Peyer's patch (tissue), 4 donors: ENCODE measurements around the gene PTPN13. TPM values are rescaled to one million over a fixed set of nuclear protein-coding genes. Genes with fewer than 3 reads are reported as not detected.

Experiments used
- DNase-seq, 3 donors: peaks; one replicate each; pipeline ENCODE4 v3.0.0-alpha.2; 2017 to 2019
- H3K27ac ChIP-seq, 4 donors: fragments of 200-600 bp; sonication (generic); one replicate each; pipeline ENCODE4 v1.5.1; 2016 to 2019
- H3K27me3 ChIP-seq, 2 donors: fragments of 200-600 bp; sonication (generic); one replicate each; pipeline ENCODE4 v1.5.1; 2019
- H3K36me3 ChIP-seq, 3 donors: fragments of 200-600 bp; sonication (generic); one replicate each; pipeline ENCODE4 v1.5.1; 2016 to 2019
- H3K4me1 ChIP-seq, 4 donors: fragments of 200-600 bp; sonication (generic); one replicate each; pipeline ENCODE4 v1.5.1; 2016 to 2019
- H3K4me3 ChIP-seq, 4 donors: fragments of 200-600 bp; sonication (generic); 1 replicate in 3 of 4; 2 replicates in 1 of 4; pipeline ENCODE4 v1.5.1; 2016 to 2019; ENCODE audit warnings: mild to moderate bottlenecking in 1 of 4
- H3K9me3 ChIP-seq, 4 donors: fragments of 200-600 bp; sonication (generic); one replicate each; pipeline ENCODE4 v1.5.1; 2016 to 2019; ENCODE audit warnings: mild to moderate bottlenecking in 1 of 4
- CTCF ChIP-seq, 6 experiments: fragments of 450-650 bp in 4 of 6; fragments of 200-600 bp in 2 of 6; sonication (generic) in 1 of 6; IDR thresholded peaks; one replicate each; pipeline ENCODE4 v1.5.1; 2017 to 2019; ENCODE audit warnings: antibody characterized with exemption in 6 of 6, mild to moderate bottlenecking in 3 of 6, moderate library complexity in 1 of 6
- POLR2A ChIP-seq, 2 donors: fragments of 450-650 bp; IDR thresholded peaks; one replicate each; pipeline ENCODE4 v1.5.1; 2017; ENCODE audit warnings: antibody characterized with exemption in 2 of 2, mild to moderate bottlenecking in 2 of 2, moderate library complexity in 2 of 2
- total RNA-seq, 4 donors: library from RNA; depleted of rRNA; stranded (reverse); fragments of >200 nt; gene quantifications; one replicate each; pipeline ENCODE4 v1.1.0, GENCODE V29; 2016

PTPN13 gene
- total RNA-seq, 4 donors from 2014 or later: 2.9 to 14.9 (median 8.3) TPM

DNA sequence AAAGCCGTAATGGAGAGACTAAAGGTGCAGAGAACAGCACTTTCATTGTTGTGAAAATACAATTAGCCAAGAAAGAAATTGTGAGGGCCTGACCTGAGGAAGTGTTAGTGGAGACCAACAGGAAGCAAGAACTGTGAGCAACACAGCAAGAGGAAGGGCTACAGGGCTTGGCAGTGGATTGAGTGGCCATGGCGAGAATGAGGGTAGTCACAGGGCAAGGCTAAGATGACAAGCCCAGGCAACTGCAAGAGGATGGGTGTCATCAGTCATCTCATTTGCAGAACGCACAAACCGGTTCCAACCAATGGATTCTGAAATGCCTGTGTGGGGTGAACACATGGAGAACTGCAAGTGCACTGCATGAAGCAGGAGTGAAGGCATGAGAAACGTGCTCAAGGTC, 251.5 kb downstream of the PTPN13 start:
- Histone ChIP-seq H3K4me3 (no peak overlapping the region), H3K27me3 (no peaks in the 10 kb centered on the region), H3K27ac (no peak overlapping the region), H3K36me3 (no peaks in the 10 kb centered on the region), H3K4me1 (no peaks in the 10 kb centered on the region), H3K9me3 (no peaks in the 10 kb centered on the region)
- TF ChIP-seq POLR2A (IDR thresholded peaks at IDR 0.05): no peak
- TF ChIP-seq CTCF (IDR thresholded peaks at IDR 0.05): no peak
- no peak for DNase-seq

DNA sequence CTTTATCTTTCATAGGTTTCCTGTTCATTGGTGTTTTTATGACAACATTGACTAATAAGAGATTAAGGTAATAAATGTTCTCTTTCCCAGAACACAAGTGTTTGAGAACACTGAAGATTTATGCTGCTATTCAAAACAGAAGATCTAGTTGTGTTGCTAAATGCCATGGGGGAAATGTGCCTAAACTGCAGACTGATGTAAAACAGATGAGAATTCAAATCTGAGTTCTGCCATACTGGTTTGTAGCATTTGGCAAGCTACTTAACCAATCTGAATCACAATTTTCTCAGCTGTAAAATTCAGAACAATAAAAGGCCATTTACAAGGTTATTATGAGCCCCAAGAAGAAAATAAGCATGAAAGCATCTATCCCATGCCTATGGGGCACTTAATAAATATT, 252.8 kb downstream of the PTPN13 start:
- H3K4me3 ChIP-seq: no peak overlapping the region

GRCh38 chr4:86847571-86847970, 253.5 kb downstream of the PTPN13 start:
- Histone ChIP-seq H3K36me3 (no peaks in the 10 kb centered on the region), H3K4me3 (no peak overlapping the region), H3K9me3 (no peaks in the 10 kb centered on the region), H3K27ac (no peak overlapping the region), H3K4me1 (no peaks in the 10 kb centered on the region), H3K27me3 (no peaks in the 10 kb centered on the region)
- no peak for TF ChIP-seq CTCF (IDR thresholded peaks at IDR 0.05)
- TF ChIP-seq POLR2A (IDR thresholded peaks at IDR 0.05): no peak
- no peak for DNase-seq

More for the DNA sequence above, 252.8 kb downstream of the PTPN13 start:
- H3K27ac ChIP-seq: no peak overlapping the region
- TF ChIP-seq POLR2A (IDR thresholded peaks at IDR 0.05) (no peak), CTCF (IDR thresholded peaks at IDR 0.05) (no peak)
- H3K9me3 ChIP-seq: no peaks in the 10 kb centered on the region
- H3K36me3 ChIP-seq: no peaks in the 10 kb centered on the region
- no peak for DNase-seq
- H3K27me3 ChIP-seq: no peaks in the 10 kb centered on the region
- no peaks in the 10 kb centered on the region for H3K4me1 ChIP-seq

- Histone ChIP-seq H3K4me1 (no peaks in the 10 kb centered on the region), H3K9me3 (no peaks in the 10 kb centered on the region), H3K27ac (no peak overlapping the region), H3K4me3 (peak overlapping the region in 1 of 4 donors; percentile 0), H3K36me3 (no peaks in the 10 kb centered on the region), H3K27me3 (no peaks in the 10 kb centered on the region)
- DNase-seq: no peak
- TF ChIP-seq POLR2A (IDR thresholded peaks at IDR 0.05): no peak
- no peak for TF ChIP-seq CTCF (IDR thresholded peaks at IDR 0.05)
These were observed 254.0 kb downstream of the PTPN13 start for GRCh38 chr4:86848136-86848535.

DNA sequence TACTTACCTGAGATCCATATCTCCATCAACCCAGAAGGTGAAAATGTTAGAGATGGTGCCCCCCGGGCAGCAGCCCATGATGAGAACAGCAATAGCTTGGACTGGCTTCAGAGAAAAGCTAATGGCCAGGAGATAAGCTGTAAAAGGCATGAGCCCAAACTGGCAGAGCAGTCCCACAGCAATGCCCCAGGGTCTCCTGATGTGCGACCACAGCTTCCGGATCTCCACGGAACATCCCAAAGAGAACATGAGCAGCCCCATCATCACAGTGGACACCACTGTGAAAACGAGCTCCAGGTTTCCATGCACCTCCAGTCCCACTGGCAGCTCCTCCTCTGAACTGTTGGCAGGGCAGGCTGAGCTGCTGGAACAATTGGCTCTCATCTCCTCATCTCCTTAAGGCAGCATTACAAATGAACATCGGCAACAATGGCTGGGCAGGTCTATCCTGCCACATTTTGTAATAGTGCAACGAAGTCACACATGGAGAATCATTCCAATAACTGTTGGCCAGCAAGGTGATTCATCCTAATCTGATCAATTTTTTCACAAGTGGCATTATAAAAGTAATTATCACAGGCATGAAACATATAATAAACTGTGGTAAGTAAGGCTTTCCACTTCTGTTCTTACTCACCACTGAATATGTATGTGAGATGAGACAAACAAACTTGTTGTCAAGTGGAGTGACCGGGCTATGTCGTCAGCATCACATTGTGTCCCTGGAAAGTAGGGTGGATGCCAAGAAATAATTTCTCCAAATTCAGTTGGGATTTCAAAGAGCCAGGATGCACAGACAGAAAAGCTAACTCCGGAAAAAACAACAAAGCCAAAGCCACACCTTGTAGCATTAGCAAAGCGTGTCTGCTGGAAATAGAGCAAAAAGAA, 254.9 kb downstream of the PTPN13 start, which contains the start of gene SLC10A6:
TSS of gene SLC10A6 (minus strand) at position 653 of the 888 bp plus-strand sequence. CDS start at position 384, 269 bp downstream.
- Histone ChIP-seq H3K27ac (no peak within 1 kb of the TSS), H3K4me1 (no peaks in the 10 kb centered on the region), H3K4me3 (peak within 1 kb of the TSS in 1 of 4 donors; percentile 0), H3K36me3 (no peaks in the 10 kb centered on the region), H3K9me3 (no peaks in the 10 kb centered on the region), H3K27me3 (no peaks in the 10 kb centered on the region)
- TF ChIP-seq POLR2A (IDR thresholded peaks at IDR 0.05) (no peak), CTCF (IDR thresholded peaks at IDR 0.05) (no peak)
- no peak for DNase-seq
